Calu3 (cell line): ENCODE data around the gene NDUFA13. TPM values are rescaled to one million over a fixed set of nuclear protein-coding genes. Genes with fewer than 3 reads are reported as not detected.

Experiments
- BruUV-seq: library from RNA; stranded (reverse); fragments of 400-500 nt; replicated peaks from 2 replicates; lab custom pipeline; 2021; lab: Mats Ljungman, UMichigan
- CTCF ChIA-PET: fragments of 300-600 bp; sonication (Branson Sonifier 250); formaldehyde crosslinking; loops from one replicate; lab custom pipeline; 2022; ENCODE audit warnings: antibody characterized with exemption; lab: Charles Lee
- DNase-seq: peaks from one replicate; pipeline ENCODE4 v3.0.0; 2022
- H3K27ac Mint-ChIP-seq: one replicate; pipeline ENCODE4 v1.8.0; 2022; ENCODE audit warnings: mixed read lengths; ENCODE audit not compliant: unreplicated experiment
- H3K27me3 Mint-ChIP-seq: one replicate; pipeline ENCODE4 v1.8.0; 2022; ENCODE audit warnings: mixed read lengths; ENCODE audit not compliant: unreplicated experiment
- H3K36me3 Mint-ChIP-seq: one replicate; pipeline ENCODE4 v1.8.0; 2022; ENCODE audit warnings: mild to moderate bottlenecking, moderate library complexity, mixed read lengths; ENCODE audit not compliant: insufficient read depth, unreplicated experiment
- H3K4me1 Mint-ChIP-seq: one replicate; pipeline ENCODE4 v1.8.0; 2022; ENCODE audit warnings: mild to moderate bottlenecking, low read depth, mixed read lengths; ENCODE audit not compliant: unreplicated experiment
- H3K4me3 Mint-ChIP-seq: one replicate; pipeline ENCODE4 v1.8.0; 2022; ENCODE audit warnings: mild to moderate bottlenecking, low read depth, moderate library complexity, mixed read lengths; ENCODE audit not compliant: unreplicated experiment
- H3K9me3 Mint-ChIP-seq: one replicate; pipeline ENCODE4 v1.8.0; 2022; ENCODE audit warnings: low read depth, mixed read lengths; ENCODE audit not compliant: unreplicated experiment
- intact Hi-C: fragments of 100-400 bp; cut with micrococcal nuclease; formaldehyde crosslinking; loops from one replicate; pipeline ENCODE4 v1.10.0; 2022; ENCODE audit not compliant: unreplicated experiment
- total RNA-seq: library from RNA; stranded (reverse); gene quantifications from 2 replicates; pipeline ENCODE4 v1.2.3, GENCODE V29; 2022
- TF ChIP-seq, protein P1 (sequence below): fragments of 200-600 bp; IDR thresholded peaks from one replicate; pipeline ENCODE4 v1.8.0; 2022; ENCODE audit warnings: antibody characterized with exemption; ENCODE audit not compliant: unreplicated experiment

NDUFA13 gene
- total RNA-seq, 1 experiment from 2014 or later, result 191 TPM

DNA sequence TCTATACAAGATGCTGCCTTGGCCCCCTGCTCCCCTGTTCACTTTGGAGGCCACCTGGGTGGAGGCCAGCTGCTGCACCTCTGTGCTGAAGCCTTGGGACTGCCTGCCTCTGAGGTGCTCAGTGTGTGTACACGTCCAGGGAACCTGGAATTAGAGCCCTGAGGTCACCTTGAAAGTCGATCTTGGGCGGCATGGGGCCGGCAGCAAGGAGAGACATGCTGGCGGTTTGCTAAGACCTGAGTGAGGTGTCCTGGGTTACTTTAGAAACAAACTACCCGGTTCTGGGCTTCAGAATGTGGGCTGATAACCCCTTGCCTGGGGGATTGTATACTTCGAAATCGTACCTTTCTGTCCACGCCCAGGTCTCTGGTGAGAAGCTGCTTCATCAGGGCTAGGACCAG, 26.2 kb upstream of the NDUFA13 start:
- peaks cover 31% of the 10 kb centered on the region for H3K36me3 Mint-ChIP-seq
- H3K27me3 Mint-ChIP-seq, result no peaks in the 10 kb centered on the region
- H3K9me3 Mint-ChIP-seq, result no peaks in the 10 kb centered on the region
- H3K27ac Mint-ChIP-seq, result peak overlapping the region; percentile 88
- intact Hi-C loops, result loop anchor here (1.0 to 5.0 kb wide), 2 partner anchors 83 to 123 kb away; partner anchors contain the start of gene GATAD2A
- BruUV-seq, result no TSS peak
- DNase-seq, result no peak
- H3K4me1 Mint-ChIP-seq, result peaks cover 34% of the 10 kb centered on the region
- TF ChIP-seq, protein P1, sequence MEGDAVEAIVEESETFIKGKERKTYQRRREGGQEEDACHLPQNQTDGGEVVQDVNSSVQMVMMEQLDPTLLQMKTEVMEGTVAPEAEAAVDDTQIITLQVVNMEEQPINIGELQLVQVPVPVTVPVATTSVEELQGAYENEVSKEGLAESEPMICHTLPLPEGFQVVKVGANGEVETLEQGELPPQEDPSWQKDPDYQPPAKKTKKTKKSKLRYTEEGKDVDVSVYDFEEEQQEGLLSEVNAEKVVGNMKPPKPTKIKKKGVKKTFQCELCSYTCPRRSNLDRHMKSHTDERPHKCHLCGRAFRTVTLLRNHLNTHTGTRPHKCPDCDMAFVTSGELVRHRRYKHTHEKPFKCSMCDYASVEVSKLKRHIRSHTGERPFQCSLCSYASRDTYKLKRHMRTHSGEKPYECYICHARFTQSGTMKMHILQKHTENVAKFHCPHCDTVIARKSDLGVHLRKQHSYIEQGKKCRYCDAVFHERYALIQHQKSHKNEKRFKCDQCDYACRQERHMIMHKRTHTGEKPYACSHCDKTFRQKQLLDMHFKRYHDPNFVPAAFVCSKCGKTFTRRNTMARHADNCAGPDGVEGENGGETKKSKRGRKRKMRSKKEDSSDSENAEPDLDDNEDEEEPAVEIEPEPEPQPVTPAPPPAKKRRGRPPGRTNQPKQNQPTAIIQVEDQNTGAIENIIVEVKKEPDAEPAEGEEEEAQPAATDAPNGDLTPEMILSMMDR, result no peak
- CTCF ChIA-PET, result interaction anchor here (0.5 to 2.6 kb wide), 7 partner anchors 45 to 344 kb away, joined by 3 to 20 read pairs (median 3); no protein-coding TSS in a partner anchor
- H3K4me3 Mint-ChIP-seq, result peak overlapping the region; percentile 30

DNA sequence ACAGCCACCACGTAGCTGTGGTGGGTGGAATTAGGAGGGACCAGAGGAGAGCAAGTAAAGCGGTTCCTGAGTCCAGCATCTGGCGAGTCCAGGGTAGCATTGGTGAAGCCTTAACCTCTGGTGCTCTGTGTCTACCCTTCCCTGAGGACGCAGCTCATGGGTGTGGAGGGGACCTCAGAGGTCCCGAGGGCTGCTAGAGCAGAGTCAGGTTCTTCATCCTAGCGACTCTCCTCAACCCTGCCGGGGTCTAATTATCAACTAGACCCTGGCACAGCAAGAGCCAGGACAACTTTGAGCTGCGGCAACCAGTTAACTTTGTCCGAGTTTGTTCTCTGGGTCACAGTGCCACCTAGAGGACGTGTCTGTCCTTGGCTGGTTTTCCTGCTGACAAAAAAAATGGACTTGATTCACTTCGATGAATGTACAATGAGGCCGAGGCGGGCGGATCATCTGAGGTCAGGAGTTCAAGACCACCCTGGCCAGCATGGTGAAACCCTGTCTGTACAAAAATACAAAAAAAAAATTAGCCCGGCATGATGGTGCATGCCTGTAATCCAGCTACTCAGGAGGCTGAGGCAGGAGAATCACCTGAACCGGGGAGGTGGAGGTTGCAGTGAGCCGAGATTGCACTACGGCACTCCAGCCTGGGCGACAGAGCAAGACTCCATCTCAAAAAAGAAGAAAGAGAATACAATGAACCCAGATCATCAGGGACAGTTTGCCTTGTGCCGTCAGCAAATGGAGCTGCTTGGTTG, 25.6 kb upstream of the NDUFA13 start:
- peaks cover 34% of the 10 kb centered on the region for H3K4me1 Mint-ChIP-seq
- H3K9me3 Mint-ChIP-seq, result no peaks in the 10 kb centered on the region
- BruUV-seq, result no TSS peak
- peaks cover 37% of the 10 kb centered on the region for H3K36me3 Mint-ChIP-seq
- TF ChIP-seq, protein P1, result peak; percentile 58
- no peak overlapping the region for H3K4me3 Mint-ChIP-seq
- peak overlapping the region; percentile 88 for H3K27ac Mint-ChIP-seq
- H3K27me3 Mint-ChIP-seq, result no peaks in the 10 kb centered on the region
- peak; percentile 74 for DNase-seq
- CTCF ChIA-PET, result interaction anchor here (0.6 to 2.6 kb wide), 9 partner anchors 35 to 344 kb away, joined by 3 to 20 read pairs (median 4); partner anchors contain the start of gene GATAD2A
- intact Hi-C loops, result loop anchor here (1.0 kb wide), 1 partner anchor 123 kb away; no protein-coding TSS in a partner anchor

DNA sequence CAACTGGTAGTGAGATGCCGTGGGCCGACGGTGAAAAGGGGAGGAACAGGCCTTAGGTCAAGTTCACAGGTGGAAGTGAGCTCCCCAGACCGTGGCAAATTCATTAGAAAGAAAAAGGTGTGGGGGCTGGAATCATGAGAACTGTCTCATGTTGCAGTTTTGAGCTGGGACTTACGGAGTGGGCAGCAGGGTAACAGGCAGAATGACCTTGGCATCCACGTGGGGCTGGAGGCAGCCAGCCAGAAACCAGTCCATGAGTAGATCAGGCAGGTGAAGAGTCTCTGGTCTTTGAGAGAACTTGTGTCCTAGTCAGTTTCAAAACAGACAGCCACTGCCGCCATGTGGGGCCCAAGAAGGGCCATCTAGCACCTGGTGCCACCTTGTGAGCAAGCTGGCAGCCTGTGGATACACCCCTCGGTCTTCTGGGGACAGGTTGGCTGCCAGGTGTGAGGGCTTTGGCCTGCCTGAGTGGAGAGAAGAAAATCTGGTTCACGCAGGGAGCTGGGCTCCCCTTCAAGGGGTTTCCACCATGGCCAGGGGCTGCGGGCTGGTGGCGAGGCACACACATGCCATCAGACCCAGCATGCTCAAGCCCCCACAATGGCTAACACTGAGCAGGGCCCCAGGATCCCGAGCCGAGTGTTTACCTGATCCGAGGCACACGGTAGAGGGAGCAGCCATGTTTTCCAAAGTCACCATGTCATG, 24.6 kb upstream of the NDUFA13 start:
- TF ChIP-seq, protein P1, result no peak
- BruUV-seq, result no TSS peak
- no peaks in the 10 kb centered on the region for H3K9me3 Mint-ChIP-seq
- H3K27me3 Mint-ChIP-seq, result no peaks in the 10 kb centered on the region
- H3K36me3 Mint-ChIP-seq, result peaks cover 48% of the 10 kb centered on the region
- no peak overlapping the region for H3K27ac Mint-ChIP-seq
- intact Hi-C loops, result no loop called here
- no peak overlapping the region for H3K4me3 Mint-ChIP-seq
- CTCF ChIA-PET, result interaction anchor here (0.6 to 2.6 kb wide), 4 partner anchors 86 to 127 kb away, joined by 3 to 20 read pairs (median 7); partner anchors contain the start of gene GATAD2A
- H3K4me1 Mint-ChIP-seq, result peaks cover 34% of the 10 kb centered on the region
- DNase-seq, result no peak

GRCh38 chr19:19492026-19492610, 23.9 kb upstream of the NDUFA13 start:
- CTCF ChIA-PET, result interaction anchor here (0.5 kb wide), 1 partner anchor 19 kb away, joined by 3 read pairs; no protein-coding TSS in a partner anchor
- BruUV-seq, result no TSS peak
- intact Hi-C loops, result no loop called here
- Mint-ChIP-seq H3K9me3 (no peaks in the 10 kb centered on the region), H3K36me3 (peaks cover 51% of the 10 kb centered on the region), H3K27me3 (no peaks in the 10 kb centered on the region), H3K4me3 (no peak overlapping the region), H3K4me1 (peaks cover 34% of the 10 kb centered on the region), H3K27ac (no peak overlapping the region)
- no peak for DNase-seq
- TF ChIP-seq, protein P1, result no peak
